HEK293T (cell line): ENCODE data around the gene BTG2.

Experiments
- CTCF ChIA-PET: fragments of 350-600 bp; formaldehyde crosslinking; extraction: SDS; loops from one replicate; lab custom pipeline; 2021; ENCODE audit warnings: antibody characterized with exemption, inconsistent platforms; lab: Yijun Ruan, JAX
- POLR2A ChIA-PET: fragments of 350-600 bp; formaldehyde crosslinking; extraction: SDS; loops from one replicate; lab custom pipeline; 2020; ENCODE audit warnings: antibody characterized with exemption, inconsistent platforms; lab: Yijun Ruan, JAX
- DNase-seq: peaks from one replicate; pipeline ENCODE4 v3.0.0; 2012; ENCODE audit warnings: mixed read lengths; ENCODE audit errors: extremely low spot score
- ARNT ChIP-seq: fragments of 450-650 bp; IDR thresholded peaks from 2 replicates; pipeline ENCODE4 v1.6.1; 2017; ENCODE audit warnings: mild to moderate bottlenecking
- BHLHE40 ChIP-seq: fragments of 450-650 bp; IDR thresholded peaks from 2 replicates; pipeline ENCODE4 v1.6.1; 2016; ENCODE audit warnings: mild to moderate bottlenecking, moderate library complexity, borderline replicate concordance
- CTBP1 ChIP-seq: fragments of 450-650 bp; IDR thresholded peaks from 2 replicates; pipeline ENCODE4 v1.6.1; 2016; ENCODE audit warnings: borderline replicate concordance
- ELF4 ChIP-seq: fragments of 450-650 bp; IDR thresholded peaks from 2 replicates; pipeline ENCODE4 v1.6.1; 2017; ENCODE audit warnings: antibody characterized with exemption
- FOXA1 ChIP-seq: fragments of 450-650 bp; IDR thresholded peaks from 2 replicates; pipeline ENCODE4 v1.6.1; 2016; ENCODE audit warnings: mild to moderate bottlenecking
- FOXK2 ChIP-seq: fragments of 450-650 bp; IDR thresholded peaks from 2 replicates; pipeline ENCODE4 v1.6.1; 2016; ENCODE audit warnings: mild to moderate bottlenecking
- FOXM1 ChIP-seq: fragments of 450-650 bp; IDR thresholded peaks from 2 replicates; pipeline ENCODE4 v1.6.1; 2017; ENCODE audit warnings: mild to moderate bottlenecking, borderline replicate concordance
- HDGF ChIP-seq: fragments of 450-650 bp; IDR thresholded peaks from 2 replicates; pipeline ENCODE4 v1.6.1; 2017; ENCODE audit warnings: antibody characterized with exemption, borderline replicate concordance
- L3MBTL2 ChIP-seq: fragments of 450-650 bp; conservative IDR thresholded peaks from 2 replicates; pipeline ENCODE4 v1.6.1; 2016; ENCODE audit warnings: mild to moderate bottlenecking
- LEF1 ChIP-seq: fragments of 450-650 bp; IDR thresholded peaks from 2 replicates; pipeline ENCODE4 v1.6.1; 2017; ENCODE audit warnings: mild to moderate bottlenecking, borderline replicate concordance
- NFRKB ChIP-seq: fragments of 450-650 bp; IDR thresholded peaks from 2 replicates; pipeline ENCODE4 v1.6.1; 2016; ENCODE audit warnings: mild to moderate bottlenecking, moderate library complexity
- PKNOX1 ChIP-seq: fragments of 450-650 bp; IDR thresholded peaks from 2 replicates; pipeline ENCODE4 v1.6.1; 2016
- SP1 ChIP-seq: fragments of 450-650 bp; IDR thresholded peaks from 2 replicates; pipeline ENCODE4 v1.6.1; 2017
- SUZ12 ChIP-seq: fragments of 450-650 bp; IDR thresholded peaks from 2 replicates; pipeline ENCODE4 v1.6.1; 2016; ENCODE audit warnings: mild to moderate bottlenecking
- TARDBP ChIP-seq: fragments of 450-650 bp; IDR thresholded peaks from 2 replicates; pipeline ENCODE4 v1.6.1; 2016
- ZNF384 ChIP-seq: fragments of 450-650 bp; IDR thresholded peaks from 2 replicates; pipeline ENCODE4 v1.6.1; 2016

Gene BTG2

GRCh38 chr1:203278885-203279406 lies 26.4 kb upstream of the BTG2 start:
- POLR2A ChIA-PET = interaction anchor here (0.9 kb wide), 1 partner anchor 48 kb away, joined by 5 read pairs; no protein-coding TSS in a partner anchor
- DNase-seq = no peak
- CTCF ChIA-PET = interaction anchor here (0.9 to 2.6 kb wide), 3 partner anchors 10 to 62 kb away, joined by 3 to 9 read pairs (median 5); no protein-coding TSS in a partner anchor
- no peak for TF ChIP-seq SUZ12
- no peak for TF ChIP-seq TARDBP
- no peak for TF ChIP-seq FOXM1

- TF ChIP-seq ARNT (no peak), ELF4 (no peak), L3MBTL2 (no peak), FOXM1 (no peak), ZNF384 (no peak), CTBP1 (no peak), BHLHE40 (no peak), NFRKB (no peak), SUZ12 (no peak), FOXA1 (no peak), LEF1 (no peak), SP1 (no peak), FOXK2 (no peak), PKNOX1 (no peak), TARDBP (no peak)
- no peak for DNase-seq
- CTCF ChIA-PET = interaction anchor here (1.3 kb wide), 2 partner anchors 13 to 61 kb away, joined by 5 read pairs; no protein-coding TSS in a partner anchor
- POLR2A ChIA-PET = interaction anchor here (1.1 kb wide), 1 partner anchor 45 kb away, joined by 5 read pairs; no protein-coding TSS in a partner anchor
These were observed 25.3 kb upstream of the BTG2 start for GRCh38 chr1:203280061-203280460.

DNA sequence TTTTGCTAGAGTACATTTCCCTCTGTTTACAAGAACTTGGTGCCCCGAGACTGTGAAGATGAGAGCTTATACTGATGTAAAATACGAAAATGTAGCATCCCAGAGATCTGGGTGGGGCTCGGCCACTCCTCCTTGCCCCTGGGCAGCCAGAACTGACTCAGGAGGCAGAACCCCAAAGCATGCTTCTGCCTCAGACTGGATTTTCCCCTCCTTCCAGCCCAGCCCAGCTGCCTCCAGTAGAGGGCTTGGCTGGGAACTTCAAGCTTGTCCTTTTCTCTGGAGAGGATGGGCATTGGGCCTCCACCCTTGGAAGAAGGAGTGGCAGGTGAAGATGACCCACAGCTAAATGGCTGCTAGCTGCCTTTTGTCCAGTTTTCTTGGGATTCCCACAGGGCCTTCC lies 24.3 kb upstream of the BTG2 start:
- ChIA-PET CTCF (interaction anchor here (0.6 to 1.3 kb wide), 3 partner anchors 10 to 151 kb away, joined by 3 to 5 read pairs (median 3); no protein-coding TSS in a partner anchor), POLR2A (interaction anchor here (1.0 to 1.1 kb wide), 3 partner anchors 9 to 473 kb away, joined by 3 to 5 read pairs (median 4); partner anchors contain the start of gene KDM5B)
- no peak for TF ChIP-seq SUZ12
- TF ChIP-seq ARNT = no peak
- no peak for TF ChIP-seq FOXA1
- no peak for TF ChIP-seq ELF4
- TF ChIP-seq CTBP1 = no peak
- no peak for TF ChIP-seq NFRKB
- no peak for TF ChIP-seq SP1
- no peak for TF ChIP-seq ZNF384
- TF ChIP-seq FOXM1 = no peak
- TF ChIP-seq BHLHE40 = no peak
- no peak for TF ChIP-seq PKNOX1
- TF ChIP-seq LEF1 = no peak
- TF ChIP-seq TARDBP = no peak
- no peak for TF ChIP-seq L3MBTL2
- TF ChIP-seq FOXK2 = no peak
- no peak for TF ChIP-seq HDGF
- DNase-seq = no peak

DNA sequence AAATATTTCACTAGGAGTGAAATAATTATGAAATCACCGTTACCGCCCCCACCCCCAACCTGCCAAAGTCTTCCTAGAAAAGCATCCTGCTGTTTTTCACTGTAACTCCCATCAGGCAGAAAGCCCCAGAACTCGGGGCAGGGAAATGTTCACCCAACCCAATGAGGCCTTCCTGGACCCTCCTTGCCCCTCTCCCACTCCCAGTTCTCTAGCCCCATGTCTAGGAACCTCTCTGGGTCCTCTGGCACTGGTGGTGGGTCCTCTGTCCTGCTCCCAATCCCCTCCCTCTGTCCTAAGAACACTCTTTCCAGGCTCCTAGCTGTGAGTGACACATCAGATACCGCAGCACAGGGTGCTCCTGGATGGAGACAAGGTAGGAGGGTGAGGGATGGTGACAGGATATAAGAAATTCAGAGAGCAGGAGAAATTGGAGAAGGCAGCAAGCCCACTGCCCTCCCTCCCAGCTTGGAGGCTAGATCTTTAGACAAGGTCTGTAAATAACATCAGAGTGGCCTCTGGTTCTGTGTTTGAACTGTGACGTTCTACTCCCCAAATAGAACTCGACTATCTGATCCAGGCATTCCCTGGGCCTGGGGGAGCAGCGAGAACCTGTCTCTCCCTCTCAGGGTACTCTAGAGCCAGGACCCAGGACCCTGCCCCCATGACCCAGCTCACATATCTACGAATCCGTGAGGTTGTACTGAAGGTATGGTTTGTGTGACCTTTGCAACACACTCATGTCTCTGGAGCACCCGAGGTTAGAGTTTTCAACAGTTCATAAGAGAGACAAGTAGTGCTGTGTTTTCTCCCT lies 23.3 kb upstream of the BTG2 start:
- no peak for DNase-seq
- ChIA-PET CTCF (interaction anchor here (0.6 to 1.0 kb wide), 3 partner anchors 9 to 150 kb away, joined by 3 read pairs; no protein-coding TSS in a partner anchor), POLR2A (no interaction called here)
- TF ChIP-seq ARNT (no peak), FOXK2 (no peak), ZNF384 (no peak), BHLHE40 (no peak)

DNA sequence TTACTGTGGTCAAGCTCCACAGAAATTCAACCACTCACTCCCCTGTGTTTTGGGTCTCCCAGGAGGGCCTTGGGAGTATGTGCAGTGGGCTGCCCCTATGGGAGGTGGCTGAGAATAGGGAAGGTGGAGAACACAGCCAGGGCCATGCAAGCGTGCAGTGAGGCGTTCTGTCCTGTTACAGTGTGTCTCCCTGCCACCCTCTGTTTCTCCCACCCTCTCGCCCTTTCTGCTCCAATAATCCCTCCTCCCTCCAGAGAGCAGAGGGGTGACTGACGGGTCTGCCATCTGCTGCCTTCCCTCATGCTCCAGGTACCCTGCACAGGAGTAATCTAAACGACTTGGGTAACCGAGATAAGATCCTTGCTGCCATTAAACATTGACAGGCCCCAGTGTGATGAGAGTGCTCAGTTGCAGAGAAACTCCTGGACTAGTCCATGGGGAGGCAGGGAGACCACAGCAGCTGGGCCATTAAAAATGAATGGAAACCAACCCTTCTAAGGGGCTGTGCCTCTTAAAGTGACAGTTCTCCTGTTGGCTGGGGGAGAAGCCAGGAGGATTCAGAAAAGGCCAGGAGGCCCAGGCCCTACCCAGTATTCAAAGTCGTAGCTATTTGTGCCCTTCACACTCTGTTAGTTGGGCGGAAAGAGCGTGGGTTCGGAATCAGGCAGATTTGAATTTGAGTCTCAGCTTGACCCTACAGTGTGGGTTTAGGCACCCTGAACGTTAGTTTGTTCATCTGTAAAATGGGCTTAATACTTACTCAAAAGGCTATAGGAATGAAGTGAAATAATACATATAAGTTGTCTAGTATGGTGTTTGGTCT lies 22.4 kb upstream of the BTG2 start:
- TF ChIP-seq FOXM1 (no peak), SP1 (no peak), HDGF (no peak), BHLHE40 (no peak), ARNT (no peak), TARDBP (no peak), NFRKB (no peak), PKNOX1 (no peak), ZNF384 (no peak), LEF1 (no peak), FOXA1 (no peak), CTBP1 (no peak), L3MBTL2 (no peak), ELF4 (no peak), SUZ12 (no peak), FOXK2 (no peak)
- POLR2A ChIA-PET = interaction anchor here (0.9 kb wide), 1 partner anchor 44 kb away, joined by 4 read pairs; no protein-coding TSS in a partner anchor
- no peak for DNase-seq
- CTCF ChIA-PET = interaction anchor here (0.9 kb wide), 1 partner anchor 60 kb away, joined by 3 read pairs; no protein-coding TSS in a partner anchor
